B cell (primary cell): ENCODE measurements around the gene TRPV5. TPM values are rescaled to one million over a fixed set of nuclear protein-coding genes. Genes with fewer than 3 reads are reported as not detected.

ENCODE experiments used
- ATAC-seq: fragments of 200-7000 bp; cut with Tn5 transposase; one replicate; pipeline ENCODE4 v1.10.0; 2021; ENCODE audit warnings: low read depth, mild to moderate bottlenecking, moderate number of reproducible peaks, moderate library complexity
- CTCF ChIA-PET: fragments of 350-600 bp; sonication (Branson Sonifier 250); formaldehyde crosslinking; loops from one replicate; lab custom pipeline; 2021; ENCODE audit warnings: antibody characterized with exemption, inconsistent platforms; lab: Charles Lee
- POLR2A ChIA-PET: fragments of 350-600 bp; sonication (Branson Sonifier 250); formaldehyde crosslinking; loops from one replicate; lab custom pipeline; 2021; ENCODE audit warnings: antibody characterized with exemption; lab: Charles Lee
- DNase-seq: peaks from one replicate; pipeline ENCODE4 v3.0.0; 2013
- H2AFZ ChIP-seq: 2 replicates; pipeline ENCODE4 v1.6.1; 2012; ENCODE audit warnings: mild to moderate bottlenecking, low read depth, low read length; ENCODE audit not compliant: insufficient read depth, poor library complexity, severe bottlenecking
- H3K27ac ChIP-seq, 2 donors: 1 replicate in 1 of 2; 2 replicates in 1 of 2; pipeline ENCODE4 v1.5.1; 2012 to 2013; ENCODE audit warnings: low read length in 2 of 2, mild to moderate bottlenecking in 2 of 2, moderate library complexity in 1 of 2
- H3K27me3 ChIP-seq, 4 experiments: fragments of 200-600 bp in 1 of 4; sonication (generic) in 1 of 4; replicated peaks in 1 of 4; 1 replicate in 2 of 4; 2 replicates in 2 of 4; pipeline versions ENCODE4 v1.6.1 to v1.7.0; 2013 to 2016; ENCODE audit warnings: low read length in 3 of 4, mild to moderate bottlenecking in 2 of 4, mixed read lengths in 1 of 4, moderate library complexity in 1 of 4; ENCODE audit not compliant: insufficient read depth in 4 of 4, control insufficient read depth in 3 of 4; ENCODE audit errors: control extremely low read depth in 1 of 4
- H3K36me3 ChIP-seq, 2 experiments: replicated peaks in 1 of 2; 1 replicate in 1 of 2; 2 replicates in 1 of 2; pipeline versions ENCODE4 v1.6.1 to v1.7.1; 2013; ENCODE audit warnings: low read length in 1 of 2; ENCODE audit not compliant: insufficient read depth in 2 of 2, control insufficient read depth in 1 of 2; ENCODE audit errors: control extremely low read depth in 1 of 2, extremely low read depth in 1 of 2
- H3K4me1 ChIP-seq, 2 donors: fragments of 200-600 bp in 1 of 2; sonication (generic) in 1 of 2; 1 replicate in 1 of 2; 2 replicates in 1 of 2; pipeline versions ENCODE4 v1.5.1 to v1.6.1; 2013 to 2017; ENCODE audit warnings: low read length in 2 of 2; ENCODE audit not compliant: control insufficient read depth in 2 of 2, insufficient read depth in 2 of 2
- H3K4me2 ChIP-seq: replicated peaks from 2 replicates; pipeline ENCODE3; 2012; ENCODE audit warnings: mild to moderate bottlenecking, low read depth, low read length; ENCODE audit not compliant: poor library complexity, severe bottlenecking
- H3K4me3 ChIP-seq, 5 experiments: fragments of 200-600 bp in 1 of 5; sonication (generic) in 1 of 5; 1 replicate in 3 of 5; 2 replicates in 2 of 5; pipeline versions ENCODE4 v1.5.1 to v1.7.0; 2011 to 2016; ENCODE audit warnings: low read length in 4 of 5, mild to moderate bottlenecking in 4 of 5, low read depth in 2 of 5, control low read depth in 1 of 5, moderate library complexity in 1 of 5; ENCODE audit not compliant: insufficient read depth in 1 of 5; ENCODE audit errors: control extremely low read depth in 1 of 5, extremely low read depth in 1 of 5
- H3K79me2 ChIP-seq: fragments of 200-600 bp; sonication (generic); one replicate; pipeline ENCODE4 v1.6.0; 2016; ENCODE audit warnings: low read length; ENCODE audit not compliant: control insufficient read depth, insufficient read depth
- H3K9ac ChIP-seq: fragments of 200-600 bp; sonication (generic); 2 replicates; pipeline ENCODE4 v1.6.1; 2017; ENCODE audit warnings: mild to moderate bottlenecking, low read length, moderate library complexity
- H3K9me3 ChIP-seq, 3 donors: one replicate each; pipeline versions ENCODE4 v1.6.1 to v1.7.1; 2013; ENCODE audit warnings: low read length in 2 of 3; ENCODE audit not compliant: control insufficient read depth in 2 of 3, insufficient read depth in 1 of 3; ENCODE audit errors: control extremely low read depth in 1 of 3
- H4K20me1 ChIP-seq: 2 replicates; pipeline ENCODE4 v1.6.0; 2012; ENCODE audit warnings: mild to moderate bottlenecking, low read length; ENCODE audit not compliant: insufficient read depth, control insufficient read depth, poor library complexity, severe bottlenecking
- H3K27ac Mint-ChIP-seq: one replicate; pipeline ENCODE4 v1.8.0; 2021; ENCODE audit warnings: mixed read lengths
- H3K27me3 Mint-ChIP-seq: one replicate; pipeline ENCODE4 v1.8.0; 2021; ENCODE audit warnings: mixed read lengths
- H3K4me1 Mint-ChIP-seq: one replicate; pipeline ENCODE4 v1.8.0; 2021; ENCODE audit warnings: mixed read lengths
- H3K4me3 Mint-ChIP-seq: one replicate; pipeline ENCODE4 v1.8.0; 2021; ENCODE audit warnings: mixed read lengths
- H3K9me3 Mint-ChIP-seq: one replicate; pipeline ENCODE4 v1.8.0; 2022; ENCODE audit warnings: mixed read lengths; ENCODE audit not compliant: insufficient read depth
- EZH2 ChIP-seq: IDR thresholded peaks from 2 replicates; pipeline ENCODE4 v1.6.1; 2012; ENCODE audit warnings: borderline replicate concordance, low read depth, mild to moderate bottlenecking, moderate library complexity, low read length; ENCODE audit not compliant: insufficient read depth, poor library complexity, severe bottlenecking
- WGBS: methylation state at CpG from one replicate; pipeline ENCODE4 v1.1.5; 2013; ENCODE audit warnings: missing lambda C conversion rate; ENCODE audit not compliant: insufficient coverage; 5-methylcytosine and 5-hydroxymethylcytosine counted together
- intact Hi-C: fragments of 100-400 bp; cut with micrococcal nuclease; formaldehyde crosslinking; loops from one replicate; pipeline ENCODE4 v1.10.0; 2022
- polyA plus RNA-seq: library from polyadenylated mRNA; depleted of rRNA; stranded (reverse); fragments of >200 nt; gene quantifications from 2 replicates; pipeline ENCODE4 v1.2.3, GENCODE V29; 2012
- total RNA-seq, 2 donors: library from RNA; stranded (reverse); fragments of 120-200 nt in 1 of 2; gene quantifications; 1 replicate in 1 of 2; 2 replicates in 1 of 2; pipeline versions ENCODE4 v1.2.3 to v1.2.4, GENCODE V29; 2013 to 2022
- TF ChIP-seq, protein P1 (sequence below): fragments of 200-600 bp; IDR thresholded peaks from one replicate; pipeline ENCODE4 v1.8.0; 2022; ENCODE audit warnings: antibody characterized with exemption, mild to moderate bottlenecking

TRPV5 gene
- total and polyA plus RNA-seq, 2 donors (not counting 1 experiment from before 2014, with no cell fraction given) = 0.03 TPM; not detected in 1

- Mint-ChIP-seq H3K4me3 (no peak overlapping the region), H3K27me3 (peaks cover 40% of the 10 kb centered on the region), H3K4me1 (no peaks in the 10 kb centered on the region), H3K9me3 (no peaks in the 10 kb centered on the region), H3K27ac (no peak overlapping the region)
- ChIA-PET POLR2A (no interaction called here), CTCF (interaction anchor here (2.1 kb wide), 1 partner anchor 15 kb away, joined by 14 read pairs; no protein-coding TSS in a partner anchor)
- Histone ChIP-seq H3K79me2 (no peaks in the 10 kb centered on the region), H3K9me3 (no peaks in the 10 kb centered on the region), H3K4me3 (no peak overlapping the region), H3K4me1 (no peaks in the 10 kb centered on the region), H4K20me1 (no peaks in the 10 kb centered on the region), H3K27ac (no peak overlapping the region), H2AFZ (no peak overlapping the region), H3K4me2 (no peak overlapping the region), H3K36me3 (no peaks in the 10 kb centered on the region), H3K9ac (no peak overlapping the region), H3K27me3 (peaks cover 0 to 6% (median 2%) of the 10 kb centered on the region in 4 experiments)
- TF ChIP-seq EZH2 = no peak
- TF ChIP-seq, protein P1, sequence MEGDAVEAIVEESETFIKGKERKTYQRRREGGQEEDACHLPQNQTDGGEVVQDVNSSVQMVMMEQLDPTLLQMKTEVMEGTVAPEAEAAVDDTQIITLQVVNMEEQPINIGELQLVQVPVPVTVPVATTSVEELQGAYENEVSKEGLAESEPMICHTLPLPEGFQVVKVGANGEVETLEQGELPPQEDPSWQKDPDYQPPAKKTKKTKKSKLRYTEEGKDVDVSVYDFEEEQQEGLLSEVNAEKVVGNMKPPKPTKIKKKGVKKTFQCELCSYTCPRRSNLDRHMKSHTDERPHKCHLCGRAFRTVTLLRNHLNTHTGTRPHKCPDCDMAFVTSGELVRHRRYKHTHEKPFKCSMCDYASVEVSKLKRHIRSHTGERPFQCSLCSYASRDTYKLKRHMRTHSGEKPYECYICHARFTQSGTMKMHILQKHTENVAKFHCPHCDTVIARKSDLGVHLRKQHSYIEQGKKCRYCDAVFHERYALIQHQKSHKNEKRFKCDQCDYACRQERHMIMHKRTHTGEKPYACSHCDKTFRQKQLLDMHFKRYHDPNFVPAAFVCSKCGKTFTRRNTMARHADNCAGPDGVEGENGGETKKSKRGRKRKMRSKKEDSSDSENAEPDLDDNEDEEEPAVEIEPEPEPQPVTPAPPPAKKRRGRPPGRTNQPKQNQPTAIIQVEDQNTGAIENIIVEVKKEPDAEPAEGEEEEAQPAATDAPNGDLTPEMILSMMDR = no peak
- intact Hi-C loops = no loop called here
- no peak for ATAC-seq
- DNase-seq = no peak
- WGBS = 70% methylated on average over 1 of the region's 3 CpGs
These were observed 37.4 kb downstream of the TRPV5 start for GRCh38 chr7:142896151-142896550.

DNA sequence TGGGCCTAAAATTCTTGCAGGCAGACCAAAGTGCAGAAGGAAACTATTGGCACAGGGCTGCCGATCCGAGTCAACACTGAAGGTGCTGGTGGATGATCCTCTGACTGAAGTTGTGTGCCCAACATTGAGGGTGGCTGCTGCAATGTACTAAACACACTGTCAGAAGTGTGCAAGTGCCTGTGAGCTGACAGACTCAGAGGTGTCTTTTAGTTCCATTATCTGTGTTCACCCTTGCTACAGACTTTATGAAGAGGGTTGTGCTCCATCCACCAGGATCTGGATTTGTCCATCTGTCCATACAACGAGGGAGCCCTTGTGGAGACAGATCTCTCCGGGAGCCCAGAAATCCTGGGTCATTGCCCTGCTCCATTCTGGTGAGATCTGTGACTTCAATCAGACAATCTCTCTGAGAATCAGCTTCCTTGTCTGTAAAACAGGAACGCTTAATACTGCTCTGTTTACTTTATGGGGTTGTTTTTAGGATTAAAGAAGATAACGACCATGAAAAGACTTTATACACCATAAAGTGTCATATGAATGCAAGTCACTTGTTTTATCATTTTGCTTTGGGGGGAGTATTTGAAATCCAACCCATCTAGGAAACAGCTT, 38.5 kb downstream of the TRPV5 start:
- POLR2A ChIA-PET = no interaction called here
- H3K27me3 Mint-ChIP-seq = peaks cover 37% of the 10 kb centered on the region
- no peak for ATAC-seq

More for the DNA sequence above, 38.5 kb downstream of the TRPV5 start:
- H3K4me1 ChIP-seq = no peaks in the 10 kb centered on the region
- H4K20me1 ChIP-seq = no peaks in the 10 kb centered on the region
- Mint-ChIP-seq H3K27ac (no peak overlapping the region), H3K4me1 (no peaks in the 10 kb centered on the region), H3K4me3 (no peak overlapping the region), H3K9me3 (no peaks in the 10 kb centered on the region)
- no peak overlapping the region for H2AFZ ChIP-seq
- no peaks in the 10 kb centered on the region for H3K9me3 ChIP-seq
- no peaks in the 10 kb centered on the region for H3K36me3 ChIP-seq
- H3K9ac ChIP-seq = no peak overlapping the region
- TF ChIP-seq, protein P1 = no peak
- TF ChIP-seq EZH2 = no peak
- no peaks in the 10 kb centered on the region for H3K79me2 ChIP-seq
- intact Hi-C loops = no loop called here
- no peak overlapping the region for H3K4me2 ChIP-seq
- no peak overlapping the region for H3K27ac ChIP-seq
- H3K4me3 ChIP-seq = no peak overlapping the region
- no peak for DNase-seq
- CTCF ChIA-PET = interaction anchor here (1.4 to 2.1 kb wide), 3 partner anchors 14 to 112 kb away, joined by 4 to 14 read pairs (median 6); no protein-coding TSS in a partner anchor
- WGBS = 74% methylated on average over 4 of the region's 6 CpGs
- peaks cover 0 to 6% (median 2%) of the 10 kb centered on the region in 4 experiments for H3K27me3 ChIP-seq
